NCI-H2227 (cell line): ENCODE measurements around the gene JAG2.

Experiments used
- DNase-seq: peaks from one replicate; lab custom pipeline; 2025; ENCODE audit not compliant: unreplicated experiment; lab: John Stamatoyannopoulos, UW

JAG2 gene

DNA sequence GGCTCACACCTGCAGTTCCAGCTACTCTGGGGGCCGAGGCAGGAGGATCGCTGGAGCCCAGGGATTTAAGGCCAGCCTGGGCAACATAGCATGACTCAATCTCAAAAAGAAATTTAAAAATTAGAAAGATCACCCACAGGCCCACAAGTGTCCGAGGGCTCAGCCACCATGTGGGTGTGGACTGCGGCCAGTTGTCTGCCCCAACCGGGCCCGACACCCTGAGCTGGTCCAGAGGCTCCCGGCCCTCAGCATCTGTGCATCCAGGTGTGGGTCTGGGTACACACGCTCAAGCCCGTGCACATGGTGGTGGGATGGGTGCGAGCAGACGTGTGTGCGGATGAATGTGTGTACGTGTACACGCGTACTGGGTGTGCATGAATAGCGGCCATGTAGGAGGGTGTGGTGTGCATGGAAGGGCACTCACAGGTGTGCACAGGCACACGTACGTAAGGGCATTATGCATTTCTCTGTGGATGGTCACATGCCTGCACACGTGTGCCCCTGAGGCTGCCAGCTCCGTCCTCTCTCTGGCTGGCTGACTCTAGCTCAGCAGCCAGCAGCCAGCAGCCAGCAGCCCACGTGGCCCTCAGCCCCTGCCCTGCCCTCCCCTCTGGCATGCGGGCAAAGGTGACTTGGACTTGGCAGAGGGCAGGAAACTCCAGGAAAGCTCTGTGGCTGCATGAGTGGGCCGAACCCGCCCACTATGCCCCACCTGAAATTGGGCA is 35.8 kb upstream of the JAG2 start:
- DNase-seq: no peak

DNA sequence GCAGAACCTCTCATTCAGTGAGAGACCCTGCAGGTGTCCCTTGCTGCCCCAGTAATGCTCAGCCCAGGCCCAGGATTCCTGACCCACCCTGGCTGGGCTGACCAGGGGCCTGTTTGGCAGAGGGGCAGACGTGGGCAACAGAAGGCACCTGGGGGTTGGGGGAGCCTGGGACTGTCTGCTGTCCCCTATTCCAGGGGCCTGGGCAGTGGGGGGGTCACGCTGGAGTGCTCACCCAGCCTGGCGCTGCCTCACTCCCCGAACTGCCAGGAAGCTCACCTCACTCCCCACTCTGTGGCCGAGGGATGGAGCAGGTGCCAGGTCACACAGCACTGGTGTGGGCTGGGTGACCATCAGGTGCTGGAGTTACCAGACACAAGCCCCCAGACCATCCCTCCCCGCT is 35.1 kb upstream of the JAG2 start:
- no peak for DNase-seq

DNA sequence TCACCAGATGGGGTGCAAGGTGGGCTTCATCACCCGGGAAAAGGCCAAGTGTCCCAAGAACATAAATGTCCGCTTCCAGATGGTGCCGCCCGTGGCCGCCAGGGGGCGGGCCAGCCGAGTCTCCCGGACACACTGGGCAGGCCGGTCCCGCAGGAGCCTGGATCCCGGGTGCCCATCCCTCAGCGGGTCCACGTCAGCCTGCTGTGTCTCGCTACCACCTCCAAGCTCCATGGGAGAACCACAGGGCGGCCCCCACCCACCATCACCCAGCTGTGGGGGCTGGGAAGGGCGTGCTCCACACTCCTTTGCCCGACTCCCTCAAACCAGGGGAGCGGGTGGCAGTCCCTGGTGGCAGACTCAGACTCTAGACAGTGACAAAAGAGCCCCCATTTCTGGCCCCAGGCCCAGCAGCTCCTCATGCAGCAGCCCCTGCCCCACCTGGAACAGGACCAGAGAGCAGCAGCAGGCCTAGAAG is 34.5 kb upstream of the JAG2 start:
- DNase-seq: peak; percentile 74

DNA sequence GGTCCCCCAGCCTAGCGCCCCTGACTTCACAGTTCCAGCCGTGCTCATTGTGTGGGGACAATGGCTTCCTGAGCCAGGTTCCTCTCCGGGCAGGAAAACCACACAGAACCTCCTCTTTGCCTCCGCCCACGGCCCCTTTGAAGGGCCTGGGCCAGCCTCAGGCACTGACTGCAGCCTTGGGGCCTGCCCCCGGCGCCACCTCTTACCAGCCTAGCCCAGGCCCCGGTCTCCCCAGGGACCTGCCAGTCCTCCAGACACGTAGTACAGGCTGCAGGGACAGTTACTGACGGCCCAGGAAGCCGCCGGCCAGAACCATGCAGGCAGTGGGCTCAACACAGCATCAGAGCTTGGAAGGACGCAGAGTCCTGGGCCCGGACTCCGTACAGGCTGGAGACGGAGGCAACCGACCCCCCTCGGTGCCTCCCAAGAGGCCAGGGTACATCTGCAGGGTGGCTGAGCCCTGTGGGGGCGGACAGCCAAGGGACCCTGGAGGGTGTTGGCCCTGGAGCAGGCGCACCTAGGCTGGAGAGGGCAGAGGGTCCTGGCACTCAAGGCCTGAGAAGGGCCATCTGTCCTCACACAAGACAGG is 33.4 kb upstream of the JAG2 start:
- no peak for DNase-seq

DNA sequence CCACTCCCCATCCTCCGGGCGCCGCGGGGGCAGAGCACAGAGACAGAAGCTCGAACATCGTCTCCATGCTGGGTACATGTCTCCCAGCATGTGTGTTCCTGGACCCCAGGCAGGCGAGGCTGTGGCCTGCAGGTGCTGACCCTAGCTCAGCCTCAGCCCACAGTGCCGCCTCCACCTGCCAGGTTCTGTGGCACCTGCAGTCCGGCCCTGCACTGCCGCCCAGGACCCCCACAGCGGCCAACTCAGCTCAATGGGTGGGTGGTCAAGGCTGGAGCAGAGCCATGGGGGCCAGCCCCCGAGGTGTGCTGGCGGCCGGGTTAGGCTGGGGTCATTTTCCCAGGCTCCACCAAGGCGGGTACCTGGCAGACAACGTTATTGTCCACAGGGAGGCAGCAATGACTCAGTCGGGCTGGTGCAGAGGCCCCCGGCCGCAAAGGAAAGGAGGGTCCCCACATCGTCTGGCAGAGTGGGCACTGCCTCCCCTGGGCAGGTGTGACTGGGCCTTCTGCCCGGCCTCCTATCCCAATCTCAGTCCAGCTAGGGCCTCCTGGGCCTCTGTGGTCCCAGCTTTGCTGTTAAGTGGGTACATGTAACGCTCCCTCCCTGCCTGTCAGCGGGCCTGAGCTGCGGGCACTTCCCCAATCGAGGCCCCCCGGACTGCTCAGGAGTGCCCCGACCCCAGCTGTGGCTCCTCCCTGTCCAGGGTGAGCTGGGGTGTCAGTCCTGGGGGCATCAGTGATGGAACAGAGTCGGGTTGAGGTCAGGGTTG is 32.8 kb upstream of the JAG2 start:
- DNase-seq: no peak

- DNase-seq: no peak
Measured at GRCh38 chr14:105200641-105201040, 32.1 kb upstream of the JAG2 start.

DNA sequence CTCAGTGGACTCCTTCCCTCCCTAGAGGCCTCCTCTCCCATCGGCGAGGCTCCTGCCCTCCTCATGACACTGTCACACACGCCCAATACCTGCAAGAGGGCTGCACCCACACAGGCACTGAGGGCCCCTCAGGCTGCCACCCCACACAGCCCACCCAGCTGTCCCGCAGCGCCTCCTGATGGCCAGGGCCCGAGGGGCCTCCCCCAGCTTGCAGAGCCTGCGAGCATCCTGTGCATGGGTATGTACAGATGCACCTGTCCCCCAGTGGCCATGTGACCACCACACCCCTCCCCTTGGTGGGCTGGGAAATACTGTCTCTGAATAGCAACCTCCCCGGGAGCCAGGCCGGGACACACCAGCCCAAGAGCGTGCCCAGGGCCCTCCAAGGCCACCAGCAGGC is 31.5 kb upstream of the JAG2 start:
- DNase-seq: no peak

DNA sequence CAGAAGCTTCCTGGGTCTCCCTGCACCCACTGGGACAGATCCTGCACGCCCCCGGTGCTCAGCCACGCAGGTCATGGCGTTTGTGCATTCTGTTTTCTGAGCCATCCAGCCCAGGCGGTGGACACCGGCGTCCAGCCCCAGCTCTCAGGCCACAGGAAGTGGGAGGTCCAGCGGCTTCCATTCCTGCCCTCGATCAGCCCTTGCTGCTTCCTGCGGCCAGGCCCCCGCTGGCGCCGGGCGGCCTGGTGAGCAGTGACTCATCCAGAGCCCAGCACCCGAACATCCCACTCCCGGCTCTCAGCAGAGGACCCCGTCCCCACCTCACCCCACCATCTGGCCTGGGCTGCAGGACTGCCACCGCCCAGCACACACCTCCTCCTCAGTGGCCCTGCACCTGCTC is 30.5 kb upstream of the JAG2 start:
- DNase-seq: no peak

GRCh38 chr14:105198588-105198987 is 30.0 kb upstream of the JAG2 start:
- no peak for DNase-seq

GRCh38 chr14:105197211-105197641 is 28.6 kb upstream of the JAG2 start:
- DNase-seq: no peak

- no peak for DNase-seq
Measured at GRCh38 chr14:105196265-105196960, 27.8 kb upstream of the JAG2 start.

DNA sequence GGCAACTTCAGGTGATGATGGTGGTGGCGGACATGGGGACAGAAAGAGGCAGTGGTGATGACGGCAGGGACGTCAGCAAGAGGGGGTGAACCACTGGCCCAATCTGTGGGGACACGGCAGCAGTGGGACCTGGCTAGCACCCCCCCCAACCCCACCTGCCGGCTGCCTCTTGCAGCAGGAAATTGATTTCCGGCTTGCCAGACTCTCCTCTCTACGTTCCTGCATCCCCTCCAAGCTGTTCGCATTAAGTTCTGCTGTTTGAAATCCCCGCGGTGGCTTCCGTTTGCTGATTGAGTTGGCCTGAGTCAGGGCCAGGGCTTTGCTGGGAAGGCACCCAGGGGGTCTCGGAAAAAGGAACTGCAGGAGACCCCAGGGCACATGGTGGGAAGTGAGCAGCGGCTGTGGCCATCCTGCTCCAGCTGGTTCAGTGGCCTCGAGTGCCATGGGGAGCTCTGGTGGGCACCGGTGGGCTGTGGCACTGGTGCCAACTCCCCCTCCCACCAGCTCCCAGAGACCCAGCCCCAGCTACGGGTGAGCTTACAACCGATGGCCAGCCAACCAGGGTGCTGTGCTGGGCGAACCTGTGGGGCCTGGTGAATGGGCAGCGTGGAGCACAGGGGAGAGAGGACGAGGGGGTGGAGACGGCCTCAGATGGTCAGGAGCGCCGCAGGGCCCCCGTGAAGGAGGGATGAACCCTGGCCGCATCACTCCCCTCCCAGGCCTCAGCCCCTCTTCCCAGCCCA is 27.1 kb upstream of the JAG2 start:
- no peak for DNase-seq

DNA sequence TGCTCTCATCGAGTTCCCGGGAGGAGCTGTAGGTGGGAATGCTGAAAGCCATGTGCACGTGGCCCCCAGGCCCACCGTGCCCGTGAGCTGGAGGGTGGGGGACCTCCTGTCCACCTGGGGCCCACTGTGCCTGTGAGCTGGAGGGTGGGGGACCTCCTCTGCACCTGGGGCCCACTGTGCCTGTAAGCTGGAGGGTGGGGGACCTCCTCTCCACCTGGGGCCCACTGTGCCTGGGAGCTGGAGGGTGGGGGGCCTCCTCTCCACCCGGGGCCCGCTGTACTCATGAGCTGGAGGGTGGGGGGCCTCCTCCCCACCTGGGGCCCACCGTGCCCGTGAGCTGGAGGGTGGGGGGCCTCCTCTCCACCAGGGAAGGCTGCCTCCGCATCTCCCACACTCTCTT is 26.5 kb upstream of the JAG2 start:
- DNase-seq: no peak

- peak; percentile 21 for DNase-seq
Measured at GRCh38 chr14:105193916-105194782, 25.6 kb upstream of the JAG2 start.

- no peak for DNase-seq
Measured at GRCh38 chr14:105192866-105193731, 24.5 kb upstream of the JAG2 start.

DNA sequence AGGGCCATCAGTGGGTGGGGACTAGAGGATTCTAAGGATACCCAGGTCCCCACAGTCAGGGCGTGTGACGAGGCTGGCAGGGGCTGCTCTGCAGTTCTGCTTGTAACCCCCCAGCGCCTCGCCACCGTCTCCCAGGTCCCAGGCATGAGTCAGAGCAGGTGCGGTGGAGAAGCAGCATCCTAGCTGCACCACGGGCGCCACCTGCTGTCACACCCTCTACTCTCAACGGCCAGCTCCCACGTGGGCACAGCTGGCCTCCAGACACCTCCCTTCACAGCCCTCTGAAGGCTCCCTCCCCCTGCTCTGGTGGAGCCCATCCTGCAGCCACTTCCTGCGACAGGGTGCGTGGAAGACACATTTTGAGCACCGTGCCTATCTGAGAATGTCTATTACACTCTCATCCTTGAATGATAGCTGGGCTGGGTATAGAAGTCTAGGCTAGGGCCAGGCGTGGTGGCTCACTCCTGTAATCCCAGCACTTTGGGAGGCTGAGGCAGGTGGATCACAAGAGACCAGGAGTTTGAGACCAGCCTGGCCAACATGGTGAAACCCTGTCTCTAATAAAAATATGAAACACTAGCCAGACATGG is 19.5 kb upstream of the JAG2 start:
- no peak for DNase-seq

DNA sequence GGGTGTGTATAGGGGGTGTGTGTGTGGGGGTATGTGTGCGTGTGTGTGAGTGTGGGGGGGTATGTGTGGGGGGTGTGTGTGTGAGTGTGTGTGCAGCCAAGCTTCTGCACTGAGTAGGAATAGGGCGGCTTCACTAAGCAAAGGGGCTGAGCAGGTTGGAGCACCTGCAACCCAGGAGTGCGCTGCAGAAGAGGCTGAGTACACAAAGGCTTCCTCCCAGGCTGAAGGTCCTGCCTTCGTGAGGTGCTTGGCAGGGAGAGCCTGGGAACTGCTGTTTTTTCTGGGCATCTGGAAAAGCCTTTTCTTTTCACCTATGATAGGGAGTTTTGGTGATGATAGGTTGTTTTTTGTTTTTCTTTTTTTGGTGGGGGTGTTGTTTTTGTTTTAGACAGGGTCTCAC is 18.5 kb upstream of the JAG2 start:
- no peak for DNase-seq

GRCh38 chr14:105185973-105186372 is 17.4 kb upstream of the JAG2 start:
- DNase-seq: no peak

DNA sequence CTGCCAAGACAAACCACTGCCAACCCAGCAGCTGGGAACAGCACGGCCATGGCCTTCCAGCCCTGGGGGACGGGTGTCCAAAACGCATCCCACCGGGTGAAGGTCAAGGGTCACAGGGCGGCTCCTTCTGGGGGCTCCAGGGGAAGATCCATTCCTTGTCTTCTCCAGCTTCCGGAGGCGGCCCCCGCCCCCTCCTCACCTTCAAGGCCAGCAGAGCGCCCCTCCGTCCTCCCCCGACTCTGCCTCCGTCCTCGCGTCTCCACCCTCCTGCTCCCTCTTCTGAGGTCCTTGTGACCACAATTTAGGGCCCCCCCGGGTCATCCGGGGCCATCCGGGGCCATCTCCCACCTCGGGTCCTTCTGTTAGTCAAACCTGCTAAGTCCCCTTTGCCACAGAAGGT is 16.4 kb upstream of the JAG2 start:
- DNase-seq: no peak
